K562 (cell line): ENCODE results near the gene DLK1.

Source experiments
- EP300 ChIP-seq: IDR thresholded peaks from 2 replicates; pipeline ENCODE4 v1.6.1; 2012; ENCODE audit warnings: low read length, improper control_type of control experiment
- FOXM1 ChIP-seq, 2 experiments: fragments of 450-650 bp in 1 of 2; sonication (generic) in 1 of 2; formaldehyde crosslinking in 1 of 2; IDR thresholded peaks; 2 replicates each; pipeline versions ENCODE4 v1.6.1 to v1.9.0; 2017 to 2022; ENCODE audit warnings: low read depth in 2 of 2, mild to moderate bottlenecking in 2 of 2, missing genetic modification reagents in 1 of 2, moderate library complexity in 1 of 2
- GATA2 ChIP-seq: sonication (generic); formaldehyde crosslinking; IDR thresholded peaks from 2 replicates; pipeline ENCODE4 v1.4.0; 2020; ENCODE audit warnings: mild to moderate bottlenecking, missing genetic modification reagents
- IRF1 ChIP-seq: sonication (generic); formaldehyde crosslinking; IDR thresholded peaks from 2 replicates; pipeline ENCODE4 v1.8.0; 2022; ENCODE audit warnings: missing genetic modification reagents, mild to moderate bottlenecking, borderline replicate concordance
- KDM2B ChIP-seq: fragments of 250-450 bp; sonication (Bioruptor Pico); IDR thresholded peaks from 2 replicates; pipeline ENCODE4 v1.8.0; 2021; ENCODE audit warnings: mild to moderate bottlenecking, moderate library complexity
- MAFK ChIP-seq: IDR thresholded peaks from 2 replicates; pipeline ENCODE4 v1.6.1; 2011; ENCODE audit warnings: low read length, improper control_type of control experiment
- NFIC ChIP-seq: fragments of 450-650 bp; IDR thresholded peaks from 2 replicates; pipeline ENCODE4 v1.6.1; 2017; ENCODE audit warnings: mild to moderate bottlenecking, inconsistent platforms
- PRDM10 ChIP-seq: fragments of 450-650 bp; IDR thresholded peaks from 2 replicates; pipeline ENCODE4 v1.6.1; 2018; ENCODE audit not compliant: partially characterized antibody
- RAD21 ChIP-seq, 2 experiments: fragments of 250-450 bp in 1 of 2; fragments of 450-650 bp in 1 of 2; sonication (Bioruptor Pico) in 1 of 2; formaldehyde crosslinking in 1 of 2; IDR thresholded peaks in 1 of 2; conservative IDR thresholded peaks in 1 of 2; 2 replicates each; pipeline versions ENCODE4 v1.4.0 to v1.8.0; 2020 to 2022; ENCODE audit warnings: mild to moderate bottlenecking in 2 of 2, moderate library complexity in 1 of 2
- SAP30 ChIP-seq: fragments of 200-600 bp; sonication (generic); IDR thresholded peaks from 2 replicates; pipeline ENCODE4 v1.6.1; 2012; ENCODE audit warnings: borderline replicate concordance, low read depth, mild to moderate bottlenecking, moderate library complexity, low read length, control low read depth, inconsistent platforms; ENCODE audit not compliant: insufficient read depth, poor library complexity, severe bottlenecking
- SMAD1 ChIP-seq: fragments of 150-350 bp; IDR thresholded peaks from 2 replicates; pipeline ENCODE4 v1.6.1; 2014; ENCODE audit warnings: low read length, low read depth; ENCODE audit not compliant: partially characterized antibody
- ZC3H4 ChIP-seq: sonication (generic); formaldehyde crosslinking; IDR thresholded peaks from 2 replicates; pipeline ENCODE4 v1.9.0; 2021; ENCODE audit warnings: missing genetic modification reagents, borderline replicate concordance
- ZFX ChIP-seq: sonication (generic); formaldehyde crosslinking; IDR thresholded peaks from 2 replicates; pipeline ENCODE4 v1.8.0; 2022; ENCODE audit warnings: mild to moderate bottlenecking, missing genetic modification reagents, moderate library complexity
- ZNF707 ChIP-seq: fragments of 250-450 bp; sonication (Bioruptor Pico); conservative IDR thresholded peaks from 2 replicates; pipeline ENCODE4 v1.8.0; 2022; ENCODE audit warnings: inconsistent platforms, mild to moderate bottlenecking, moderate library complexity

DNA sequence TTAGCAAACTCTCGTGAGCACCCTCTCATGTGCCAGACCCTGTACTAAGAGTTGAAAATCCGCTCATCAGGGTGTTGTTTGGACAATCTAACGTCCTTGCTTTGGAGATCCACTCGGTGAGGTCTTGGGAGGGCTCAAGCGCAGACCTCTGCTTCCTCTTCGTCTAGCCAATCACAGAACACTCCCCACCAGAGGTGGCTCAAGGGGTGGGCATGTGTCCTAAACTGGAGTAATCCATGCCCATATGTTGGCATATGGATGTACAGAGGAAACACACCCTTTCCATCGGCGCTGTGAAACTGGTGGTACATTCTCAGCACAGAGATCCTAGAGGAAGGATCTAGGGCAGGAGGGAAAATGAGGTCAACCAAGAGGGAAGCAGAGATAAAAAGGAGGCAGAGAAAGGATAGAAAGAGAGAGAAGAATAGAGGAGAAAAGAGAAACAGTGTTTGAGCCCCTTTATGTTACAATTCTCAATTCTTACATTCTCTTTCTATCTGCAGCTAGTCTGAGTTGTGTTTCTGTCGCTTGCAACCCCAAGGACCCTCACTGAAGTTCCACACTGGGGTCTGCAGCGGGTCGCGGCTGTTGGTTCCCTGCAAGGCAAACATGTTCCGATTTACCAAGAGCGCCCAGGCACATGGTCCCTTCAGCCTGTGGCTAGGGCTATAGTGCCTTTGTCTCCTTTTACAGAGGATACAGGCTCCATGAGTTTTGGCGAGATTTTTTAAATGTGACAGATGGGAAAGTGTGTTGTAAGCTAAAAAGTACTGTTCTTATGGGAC lies 40.5 kb downstream of the DLK1 start:
- TF ChIP-seq IRF1 (CRISPR knock-in tag) (no peak), ZFX (CRISPR knock-in tag) (no peak), SMAD1 (no peak), FOXM1 (IDR thresholded peaks at IDR 0.05; ENCODE audit: low read depth) (no peak), FOXM1 (CRISPR knock-in tag; IDR thresholded peaks at IDR 0.05; ENCODE audit: low read depth) (no peak), RAD21 (CRISPR knock-in tag; conservative IDR thresholded peaks at IDR 0.05 in 1 of 2, IDR thresholded peaks at IDR 0.05 in 1 of 2) (no peak), ZC3H4 (CRISPR knock-in tag) (no peak), KDM2B (no peak), GATA2 (no peak), PRDM10 (no peak), EP300 (no peak), SAP30 (no peak), MAFK (no peak), ZNF707 (CRISPR knock-in tag) (no peak), NFIC (no peak)
